Measurements from ENCODE around the gene TMEM89. TPM values are rescaled to one million over a fixed set of nuclear protein-coding genes. Genes with fewer than 3 reads are reported as not detected.
A peak's percentile ranks its signal among the peaks of the same experiment; 100 is the strongest.

The TMEM89 gene
- total and polyA plus RNA-seq, 2 of the 13 experiments (the other 11 are each of a cell fraction or from before 2014, with no cell fraction given) = 0.31 to 0.59 TPM

DNA sequence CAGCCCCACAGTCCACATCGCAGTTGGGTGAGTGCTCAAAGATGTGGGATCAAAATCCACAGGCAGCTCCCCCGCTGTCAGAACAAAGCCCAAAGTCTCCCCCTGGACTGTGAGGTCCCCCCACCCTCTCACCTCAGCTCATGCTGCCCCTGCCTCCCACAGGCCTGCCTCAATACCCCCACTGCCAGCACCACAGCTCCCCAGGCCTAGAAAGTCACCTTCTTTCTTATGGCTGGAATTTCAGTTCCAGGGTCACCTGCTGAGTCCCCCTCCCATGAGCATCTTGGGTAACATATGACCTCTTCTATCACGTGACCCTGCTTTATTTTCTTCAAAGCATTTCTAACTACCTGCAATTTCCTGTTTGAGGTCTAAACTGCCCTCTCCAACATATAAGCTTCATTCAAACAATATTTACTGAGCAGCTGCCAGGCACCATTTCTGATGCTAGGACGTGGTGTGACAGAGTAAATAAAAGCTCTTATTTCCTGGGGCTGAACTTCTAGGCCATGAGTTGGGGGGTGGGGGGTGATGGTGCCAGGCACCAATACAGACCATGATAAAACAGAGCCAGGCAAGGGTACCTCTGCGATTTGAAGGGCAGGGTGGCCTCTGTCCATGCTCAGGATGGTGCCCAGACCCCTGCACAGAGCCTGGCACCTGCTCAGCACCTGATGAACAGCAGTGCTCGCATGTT lies 2.4 kb upstream of the TMEM89 start (continued):
- TF ChIP-seq CREB3 (CRISPR knock-in tag; IDR thresholded peaks at IDR 0.05) (no peak), ZBTB39 (CRISPR knock-in tag; IDR thresholded peaks at IDR 0.05) (no peak), HOMEZ (CRISPR knock-in tag; IDR thresholded peaks at IDR 0.05; ENCODE audit: low read depth) (peak; percentile 44), ZNF430 (CRISPR knock-in tag; IDR thresholded peaks at IDR 0.05) (no peak), PHF21A (CRISPR knock-in tag; IDR thresholded peaks at IDR 0.05) (peak; percentile 96), HOXD1 (CRISPR knock-in tag; IDR thresholded peaks at IDR 0.05) (no peak), GATAD1 (CRISPR knock-in tag; IDR thresholded peaks at IDR 0.05) (peak; percentile 54), MAX (IDR thresholded peaks at IDR 0.05) (peak; percentile 62; the same call in 1 of the 2 replicates), ZNF317 (CRISPR knock-in tag; IDR thresholded peaks at IDR 0.05) (peak; percentile 44; the same call in 1 of the 2 replicates), CREB1 (IDR thresholded peaks at IDR 0.05) (no peak), CREB1 (CRISPR knock-in tag; IDR thresholded peaks at IDR 0.05) (no peak), MLLT10 (CRISPR knock-in tag; IDR thresholded peaks at IDR 0.05) (no peak), NONO (IDR thresholded peaks at IDR 0.05) (no peak), NONO (CRISPR knock-in tag; conservative IDR thresholded peaks at IDR 0.05) (0 out of 2 replicates have a peak, but pooled peaks have one; percentile 37), KLF13 (CRISPR knock-in tag; IDR thresholded peaks at IDR 0.05) (no peak), GFI1 (CRISPR knock-in tag; IDR thresholded peaks at IDR 0.05; ENCODE audit: borderline replicate concordance) (0 out of 2 replicates have a peak, but pooled peaks have one; percentile 35), ZEB1 (IDR thresholded peaks at IDR 0.05; ENCODE audit: insufficient replicate concordance, low read depth) (peak; percentile 71), SAP130 (CRISPR knock-in tag; IDR thresholded peaks at IDR 0.05; ENCODE audit: low read depth) (peak; percentile 82), DNMT1 (CRISPR knock-in tag; IDR thresholded peaks at IDR 0.05) (no peak), ELF1 (CRISPR knock-in tag; IDR thresholded peaks at IDR 0.05) (peak; percentile 64), BCL6 (CRISPR knock-in tag; IDR thresholded peaks at IDR 0.05) (0 out of 2 replicates have a peak, but pooled peaks have one; percentile 21), GABPA (IDR thresholded peaks at IDR 0.05; ENCODE audit: low read depth, low read length) (no peak), GABPA (CRISPR knock-in tag; IDR thresholded peaks at IDR 0.05; ENCODE audit: low read depth) (peak; percentile 57), HMG20A (CRISPR knock-in tag; IDR thresholded peaks at IDR 0.05; ENCODE audit: borderline replicate concordance) (peak; percentile 35; the same call in 1 of the 2 replicates), ZNF558 (CRISPR knock-in tag; IDR thresholded peaks at IDR 0.05; ENCODE audit: borderline replicate concordance) (no peak), RARA (CRISPR knock-in tag; IDR thresholded peaks at IDR 0.05) (peak; percentile 55), ZNF768 (CRISPR knock-in tag; IDR thresholded peaks at IDR 0.05) (peak; percentile 43; the same call in 1 of the 2 replicates)
- TF ChIP-seq, protein P1, sequence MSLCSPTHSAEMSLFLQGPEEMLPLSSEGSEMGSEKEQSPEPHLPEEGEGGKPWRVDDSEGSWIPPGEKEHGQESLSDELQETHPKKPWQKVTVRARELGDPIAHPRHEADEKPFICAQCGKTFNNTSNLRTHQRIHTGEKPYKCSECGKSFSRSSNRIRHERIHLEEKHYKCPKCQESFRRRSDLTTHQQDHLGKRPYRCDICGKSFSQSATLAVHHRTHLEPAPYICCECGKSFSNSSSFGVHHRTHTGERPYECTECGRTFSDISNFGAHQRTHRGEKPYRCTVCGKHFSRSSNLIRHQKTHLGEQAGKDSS (CRISPR knock-in tag; IDR thresholded peaks at IDR 0.05; ENCODE audit: borderline replicate concordance, low read depth) = no peak
